Fibroblast of lung (primary cell): ENCODE results near the gene CCDC51. TPM values are rescaled to one million over a fixed set of nuclear protein-coding genes. Genes with fewer than 3 reads are reported as not detected.
"Not testable (repeated sequence)": the region's sequence is repeated elsewhere in the genome, so short reads cannot be mapped to it uniquely, and the experiment has no call there.

Source experiments
- DNase-seq, 2 donors: peaks; one replicate each; pipeline versions ENCODE4 v3.0.0 to v3.0.0-alpha.2; 2010; ENCODE audit warnings: low read depth in 2 of 2
- H2AFZ ChIP-seq: 2 replicates; pipeline ENCODE4 v1.5.1; 2012; ENCODE audit warnings: low read length, control low read depth, inconsistent platforms
- H3K27ac ChIP-seq: 2 replicates; pipeline ENCODE4 v1.5.1; 2011; ENCODE audit warnings: low read length, control low read depth; ENCODE audit not compliant: insufficient read depth
- H3K27me3 ChIP-seq: 2 replicates; pipeline ENCODE4 v1.5.1; 2011; ENCODE audit warnings: mild to moderate bottlenecking, low read length; ENCODE audit not compliant: control insufficient read depth, insufficient read depth
- H3K36me3 ChIP-seq: 2 replicates; pipeline ENCODE4 v1.5.1; 2011; ENCODE audit warnings: low read length; ENCODE audit not compliant: control insufficient read depth, insufficient read depth
- H3K4me1 ChIP-seq: 2 replicates; pipeline ENCODE4 v1.5.1; 2011; ENCODE audit warnings: low read length; ENCODE audit not compliant: control insufficient read depth, insufficient read depth; ENCODE audit errors: extremely low read depth
- H3K4me2 ChIP-seq: 2 replicates; pipeline ENCODE4 v1.5.1; 2011; ENCODE audit warnings: low read length, control low read depth; ENCODE audit not compliant: insufficient read depth; ENCODE audit errors: extremely low read depth
- H3K4me3 ChIP-seq, 4 experiments: fragments of 200-600 bp in 1 of 4; sonication (generic) in 1 of 4; replicated peaks in 1 of 4; 2 replicates each; pipeline ENCODE4 v1.5.1; 2011 to 2016; ENCODE audit warnings: low read length in 4 of 4, low read depth in 3 of 4, mild to moderate bottlenecking in 3 of 4, control low read depth in 2 of 4, inconsistent platforms in 1 of 4, mixed read lengths in 1 of 4; ENCODE audit not compliant: insufficient read depth in 1 of 4; ENCODE audit errors: control extremely low read depth in 1 of 4
- H3K79me2 ChIP-seq: 2 replicates; pipeline ENCODE4 v1.5.1; 2012; ENCODE audit warnings: mild to moderate bottlenecking, low read length, inconsistent platforms; ENCODE audit not compliant: control insufficient read depth, insufficient read depth
- H3K9ac ChIP-seq: 2 replicates; pipeline ENCODE4 v1.5.1; 2011; ENCODE audit warnings: mild to moderate bottlenecking, low read length, control low read depth; ENCODE audit not compliant: insufficient read depth
- H3K9me3 ChIP-seq: 2 replicates; pipeline ENCODE4 v1.5.1; 2012; ENCODE audit warnings: low read depth, low read length; ENCODE audit not compliant: control insufficient read depth, insufficient read depth
- H4K20me1 ChIP-seq: 2 replicates; pipeline ENCODE4 v1.5.1; 2011; ENCODE audit warnings: low read length; ENCODE audit not compliant: control insufficient read depth, insufficient read depth; ENCODE audit errors: extremely low read depth
- CTCF ChIP-seq, 2 donors: IDR thresholded peaks in 1 of 2; conservative IDR thresholded peaks in 1 of 2; 1 replicate in 1 of 2; 2 replicates in 1 of 2; pipeline ENCODE4 v1.5.1; 2011 to 2012; ENCODE audit warnings: low read length in 2 of 2, control low read depth in 1 of 2, inconsistent platforms in 1 of 2, low read depth in 1 of 2, mild to moderate bottlenecking in 1 of 2
- EZH2 ChIP-seq: IDR thresholded peaks from 2 replicates; pipeline ENCODE4 v1.5.1; 2012; ENCODE audit warnings: low read length, control low read depth, mild to moderate bottlenecking; ENCODE audit errors: missing control alignments
- polyA minus RNA-seq: library from RNA; depleted of rRNA, polyadenylated mRNA; stranded (reverse); fragments of >200 nt; gene quantifications from 2 replicates; pipeline ENCODE4 v1.2.3, GENCODE V29; 2011; ENCODE audit warnings: low replicate concordance
- polyA plus RNA-seq, 2 donors: library from polyadenylated mRNA; depleted of rRNA in 1 of 2; stranded (reverse) in 1 of 2; unstranded in 1 of 2; fragments of >200 nt; gene quantifications; 2 replicates each; pipeline ENCODE4 v1.2.1, GENCODE V29; 2011 to 2012; ENCODE audit warnings: missing spikeins in 1 of 2
- total RNA-seq: library from RNA; depleted of rRNA; stranded (reverse); fragments of >200 nt; gene quantifications from 2 replicates; pipeline ENCODE4 v1.2.1, GENCODE V29; 2014

The CCDC51 gene, protein sequence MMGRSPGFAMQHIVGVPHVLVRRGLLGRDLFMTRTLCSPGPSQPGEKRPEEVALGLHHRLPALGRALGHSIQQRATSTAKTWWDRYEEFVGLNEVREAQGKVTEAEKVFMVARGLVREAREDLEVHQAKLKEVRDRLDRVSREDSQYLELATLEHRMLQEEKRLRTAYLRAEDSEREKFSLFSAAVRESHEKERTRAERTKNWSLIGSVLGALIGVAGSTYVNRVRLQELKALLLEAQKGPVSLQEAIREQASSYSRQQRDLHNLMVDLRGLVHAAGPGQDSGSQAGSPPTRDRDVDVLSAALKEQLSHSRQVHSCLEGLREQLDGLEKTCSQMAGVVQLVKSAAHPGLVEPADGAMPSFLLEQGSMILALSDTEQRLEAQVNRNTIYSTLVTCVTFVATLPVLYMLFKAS
- total RNA-seq = 19.3 and 27.2 TPM in 2 replicates
- 11.9 and 14.8 TPM in 2 replicates for polyA plus RNA-seq
- 12.2 and 13.9 TPM in 2 replicates for polyA plus RNA-seq (2012)
- polyA minus RNA-seq = 5.0 and 8.6 TPM in 2 replicates

GRCh38 chr3:48439820-48440589 is at the start of gene CCDC51, which contains the start of gene TMA7:
TSS of gene CCDC51 (minus strand) at chr3:48440119. CDS start at chr3:48435128, 4,991 bp downstream.
TSS of gene TMA7 (plus strand) at chr3:48440257. CDS start at chr3:48440297, 40 bp downstream.
- Histone ChIP-seq H3K27me3 (no peaks in the 10 kb centered on the region), H4K20me1 (peaks cover 2% of the 10 kb centered on the region), H3K4me2 (peak within 1 kb of the TSS; percentile 77), H3K36me3 (peaks cover 7% of the 10 kb centered on the region), H3K9me3 (no peaks in the 10 kb centered on the region), H3K79me2 (peaks cover 28% of the 10 kb centered on the region), H2AFZ (peak within 1 kb of the TSS; percentile 92), H3K9ac (peak within 1 kb of the TSS; percentile 89), H3K27ac (peak within 1 kb of the TSS; percentile 91), H3K4me1 (peaks cover 6% of the 10 kb centered on the region), H3K4me3 (peak within 1 kb of the TSS; percentile 71 to 95 (median 80))
- no peak for TF ChIP-seq CTCF (conservative IDR thresholded peaks at IDR 0.05 in 1 of 2, IDR thresholded peaks at IDR 0.05 in 1 of 2; ENCODE audit: low read depth in 1 of 2, low read length in 2 of 2)
- TF ChIP-seq EZH2 = no peak
- peak; percentile 94 for DNase-seq

- no peaks in the 10 kb centered on the region for H3K36me3 ChIP-seq
- no peaks in the 10 kb centered on the region for H3K79me2 ChIP-seq
- H4K20me1 ChIP-seq = no peaks in the 10 kb centered on the region
- no peaks in the 10 kb centered on the region for H3K4me1 ChIP-seq
- H3K4me3 ChIP-seq = no peak overlapping the region
- no peak for DNase-seq
- no peak overlapping the region for H2AFZ ChIP-seq
- TF ChIP-seq CTCF (conservative IDR thresholded peaks at IDR 0.05 in 1 of 2, IDR thresholded peaks at IDR 0.05 in 1 of 2; ENCODE audit: low read depth in 1 of 2, low read length in 2 of 2) = no peak
- no peak for TF ChIP-seq EZH2
- H3K27ac ChIP-seq = no peak overlapping the region
- no peaks in the 10 kb centered on the region for H3K27me3 ChIP-seq
- H3K4me2 ChIP-seq = no peak overlapping the region
- no peak overlapping the region for H3K9ac ChIP-seq
- no peaks in the 10 kb centered on the region for H3K9me3 ChIP-seq
These were observed 47.0 kb upstream of the CCDC51 start for GRCh38 chr3:48486952-48487351.

DNA sequence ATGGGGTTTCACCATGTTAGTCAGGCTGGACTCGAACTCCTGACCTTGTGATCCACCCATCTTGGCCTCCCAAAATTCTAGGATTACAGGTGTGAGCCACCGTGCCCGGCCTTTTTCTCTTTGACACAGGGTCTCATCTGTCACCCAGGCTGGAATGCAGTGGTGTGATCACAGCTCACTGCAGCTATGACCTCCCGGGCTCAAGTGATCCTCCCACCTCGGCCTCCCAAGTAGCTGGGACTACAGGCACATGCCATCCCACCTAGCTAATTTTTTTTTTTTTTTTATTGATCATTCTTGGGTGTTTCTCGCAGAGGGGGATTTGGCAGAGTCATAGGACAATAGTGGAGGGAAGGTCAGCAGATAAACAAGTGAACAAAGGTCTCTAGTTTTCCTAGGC is 42.9 kb upstream of the CCDC51 start:
- H2AFZ ChIP-seq, H3K4me3 ChIP-seq, H3K27me3 ChIP-seq, H4K20me1 ChIP-seq, H3K9ac ChIP-seq, DNase-seq, H3K9me3 ChIP-seq, H3K4me2 ChIP-seq, H3K27ac ChIP-seq, H3K79me2 ChIP-seq, H3K36me3 ChIP-seq, H3K4me1 ChIP-seq: not testable (repeated sequence)

DNA sequence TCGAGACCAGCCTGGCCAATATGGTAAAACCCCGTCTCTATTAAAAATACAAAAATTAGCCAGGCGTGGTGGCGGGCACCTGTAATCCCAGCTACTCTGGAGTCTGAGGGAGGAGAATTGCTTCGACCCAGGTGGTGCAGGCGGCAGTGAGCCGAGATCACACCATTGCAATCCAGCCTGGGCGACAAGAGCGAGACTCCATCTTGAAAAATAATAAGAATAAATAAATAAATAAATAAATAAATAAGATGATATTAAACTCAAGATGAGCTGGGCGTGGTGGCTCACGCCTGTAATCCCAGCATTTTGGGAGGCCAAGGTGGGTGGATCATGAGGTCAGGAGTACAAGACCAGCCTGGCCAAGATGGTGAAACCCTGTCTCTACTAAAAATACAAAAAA is 41.0 kb upstream of the CCDC51 start:
- H4K20me1 ChIP-seq = not testable (repeated sequence)

More for the DNA sequence above, 41.0 kb upstream of the CCDC51 start:
- not testable (repeated sequence) for DNase-seq, H3K27ac ChIP-seq, H3K4me2 ChIP-seq, H3K36me3 ChIP-seq, H3K4me1 ChIP-seq, H3K9me3 ChIP-seq, H3K4me3 ChIP-seq, H3K27me3 ChIP-seq, H3K79me2 ChIP-seq, H2AFZ ChIP-seq, H3K9ac ChIP-seq
